ENCODE results near the gene NR5A2.

Gene NR5A2

GRCh38 chr1:200131551-200132125 is 104.1 kb downstream of the NR5A2 start:
- Histone ChIP-seq H2AFZ (ENCODE audit: low read depth) (no peak overlapping the region), H3K27ac (no peak overlapping the region), H3K36me3 (ENCODE audit: insufficient read depth) (no peaks in the 10 kb centered on the region), H4K20me1 (ENCODE audit: insufficient read depth) (no peaks in the 10 kb centered on the region), H3K4me2 (no peak overlapping the region), H3K27me3 (ENCODE audit: insufficient read depth, low read depth) (no peaks in the 10 kb centered on the region), H3K4me1 (ENCODE audit: low read depth, poor library complexity, severe bottlenecking) (peaks cover 18% of the 10 kb centered on the region), H3K4me3 (IDR thresholded peaks at IDR 0.05; ENCODE audit: insufficient read depth, low read depth, low read length) (no peak overlapping the region), H3K79me2 (ENCODE audit: insufficient read depth, low read depth) (no peaks in the 10 kb centered on the region), H3K9ac (no peak overlapping the region)
- TF ChIP-seq, protein P1, sequence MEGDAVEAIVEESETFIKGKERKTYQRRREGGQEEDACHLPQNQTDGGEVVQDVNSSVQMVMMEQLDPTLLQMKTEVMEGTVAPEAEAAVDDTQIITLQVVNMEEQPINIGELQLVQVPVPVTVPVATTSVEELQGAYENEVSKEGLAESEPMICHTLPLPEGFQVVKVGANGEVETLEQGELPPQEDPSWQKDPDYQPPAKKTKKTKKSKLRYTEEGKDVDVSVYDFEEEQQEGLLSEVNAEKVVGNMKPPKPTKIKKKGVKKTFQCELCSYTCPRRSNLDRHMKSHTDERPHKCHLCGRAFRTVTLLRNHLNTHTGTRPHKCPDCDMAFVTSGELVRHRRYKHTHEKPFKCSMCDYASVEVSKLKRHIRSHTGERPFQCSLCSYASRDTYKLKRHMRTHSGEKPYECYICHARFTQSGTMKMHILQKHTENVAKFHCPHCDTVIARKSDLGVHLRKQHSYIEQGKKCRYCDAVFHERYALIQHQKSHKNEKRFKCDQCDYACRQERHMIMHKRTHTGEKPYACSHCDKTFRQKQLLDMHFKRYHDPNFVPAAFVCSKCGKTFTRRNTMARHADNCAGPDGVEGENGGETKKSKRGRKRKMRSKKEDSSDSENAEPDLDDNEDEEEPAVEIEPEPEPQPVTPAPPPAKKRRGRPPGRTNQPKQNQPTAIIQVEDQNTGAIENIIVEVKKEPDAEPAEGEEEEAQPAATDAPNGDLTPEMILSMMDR (conservative IDR thresholded peaks at IDR 0.05; ENCODE audit: low read depth, low read length), result no peak

DNA sequence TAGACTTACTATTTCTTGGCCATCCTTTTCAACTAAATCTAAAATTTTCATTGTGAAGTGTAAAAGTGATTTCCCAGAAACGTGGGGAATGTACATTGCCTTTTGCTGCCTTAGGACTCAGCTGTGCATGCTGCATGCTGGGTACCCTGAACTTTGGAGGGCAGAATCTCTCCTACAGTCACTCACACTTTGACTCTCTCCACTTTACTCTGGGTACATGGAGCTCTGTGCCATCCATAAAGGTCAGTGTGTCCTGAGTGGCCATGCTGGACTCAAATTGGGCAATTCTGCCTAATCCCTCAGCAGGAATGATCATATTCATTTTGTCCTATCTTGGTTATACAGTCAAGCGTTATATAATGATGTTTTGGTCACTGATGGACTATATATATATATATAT is 105.6 kb downstream of the NR5A2 start:
- H4K20me1 ChIP-seq (ENCODE audit: insufficient read depth), result no peaks in the 10 kb centered on the region
- peaks cover 18% of the 10 kb centered on the region for H3K4me1 ChIP-seq (ENCODE audit: low read depth, poor library complexity, severe bottlenecking)
- no peak overlapping the region for H3K4me2 ChIP-seq
- H3K4me3 ChIP-seq (IDR thresholded peaks at IDR 0.05; ENCODE audit: insufficient read depth, low read depth, low read length), result no peak overlapping the region
- H3K27ac ChIP-seq, result no peak overlapping the region
- no peak overlapping the region for H2AFZ ChIP-seq (ENCODE audit: low read depth)
- no peak overlapping the region for H3K9ac ChIP-seq
- H3K36me3 ChIP-seq (ENCODE audit: insufficient read depth), result no peaks in the 10 kb centered on the region
- TF ChIP-seq, protein P1 (conservative IDR thresholded peaks at IDR 0.05; ENCODE audit: low read depth, low read length), result no peak
- H3K79me2 ChIP-seq (ENCODE audit: insufficient read depth, low read depth), result no peaks in the 10 kb centered on the region
- H3K27me3 ChIP-seq (ENCODE audit: insufficient read depth, low read depth), result no peaks in the 10 kb centered on the region

DNA sequence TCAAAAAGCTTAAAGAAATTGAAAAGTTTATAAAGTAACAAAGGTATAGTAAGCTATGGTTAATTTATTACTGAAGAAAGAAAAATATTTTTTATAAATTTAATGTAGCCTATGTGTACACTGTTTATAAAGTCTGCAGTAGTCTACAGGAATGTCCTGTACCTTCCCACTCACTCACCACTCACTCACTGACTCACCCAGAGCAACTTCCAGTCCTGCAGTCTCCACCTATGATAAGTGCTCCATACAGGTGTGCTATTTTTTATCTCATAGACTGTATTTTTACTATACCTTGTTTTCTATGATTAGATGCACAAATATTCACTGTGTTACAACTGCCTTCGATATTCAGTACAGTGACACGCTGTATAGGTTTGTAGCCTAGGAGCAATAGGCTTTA is 106.6 kb downstream of the NR5A2 start:
- H3K4me1 ChIP-seq (ENCODE audit: low read depth, poor library complexity, severe bottlenecking), result peaks cover 15% of the 10 kb centered on the region
- no peak overlapping the region for H2AFZ ChIP-seq (ENCODE audit: low read depth)
- no peak overlapping the region for H3K4me2 ChIP-seq
- no peaks in the 10 kb centered on the region for H3K27me3 ChIP-seq (ENCODE audit: insufficient read depth, low read depth)
- H3K27ac ChIP-seq, result no peak overlapping the region
- no peaks in the 10 kb centered on the region for H3K36me3 ChIP-seq (ENCODE audit: insufficient read depth)
- no peak overlapping the region for H3K4me3 ChIP-seq (IDR thresholded peaks at IDR 0.05; ENCODE audit: insufficient read depth, low read depth, low read length)
- no peak overlapping the region for H3K9ac ChIP-seq
- TF ChIP-seq, protein P1 (conservative IDR thresholded peaks at IDR 0.05; ENCODE audit: low read depth, low read length), result no peak
- no peaks in the 10 kb centered on the region for H3K79me2 ChIP-seq (ENCODE audit: insufficient read depth, low read depth)
- no peaks in the 10 kb centered on the region for H4K20me1 ChIP-seq (ENCODE audit: insufficient read depth)

- TF ChIP-seq, protein P1 (conservative IDR thresholded peaks at IDR 0.05; ENCODE audit: low read depth, low read length), result no peak
- no peaks in the 10 kb centered on the region for H3K27me3 ChIP-seq (ENCODE audit: insufficient read depth, low read depth)
- H3K9ac ChIP-seq, result no peak overlapping the region
- H3K79me2 ChIP-seq (ENCODE audit: insufficient read depth, low read depth), result no peaks in the 10 kb centered on the region
- H3K27ac ChIP-seq, result no peak overlapping the region
- H3K36me3 ChIP-seq (ENCODE audit: insufficient read depth), result no peaks in the 10 kb centered on the region
- H3K4me1 ChIP-seq (ENCODE audit: low read depth, poor library complexity, severe bottlenecking), result no peaks in the 10 kb centered on the region
- no peaks in the 10 kb centered on the region for H4K20me1 ChIP-seq (ENCODE audit: insufficient read depth)
- no peak overlapping the region for H2AFZ ChIP-seq (ENCODE audit: low read depth)
- no peak overlapping the region for H3K4me3 ChIP-seq (IDR thresholded peaks at IDR 0.05; ENCODE audit: insufficient read depth, low read depth, low read length)
- H3K4me2 ChIP-seq, result no peak overlapping the region
These were observed 108.9 kb downstream of the NR5A2 start for GRCh38 chr1:200136384-200136783.

All from KMS-11 (cell line).